H1 (cell line): Measurements from ENCODE around the gene ATP6V1G1. TPM values are rescaled to one million over a fixed set of nuclear protein-coding genes. Genes with fewer than 3 reads are reported as not detected.

ENCODE experiments used
- CTCF ChIA-PET: fragments of 300-600 bp; sonication (Branson Sonifier 250); formaldehyde crosslinking; loops from one replicate; lab custom pipeline; 2021; ENCODE audit not compliant: partially characterized antibody; lab: Charles Lee
- POLR2A ChIA-PET: fragments of 300-600 bp; sonication (Branson Sonifier 250); formaldehyde crosslinking; loops from one replicate; lab custom pipeline; 2021; ENCODE audit warnings: inconsistent platforms; ENCODE audit not compliant: partially characterized antibody; lab: Charles Lee
- DNase-seq, 2 experiments: peaks; one replicate each; pipeline versions ENCODE4 v3.0.0 to v3.0.0-alpha.2; 2010 to 2022; ENCODE audit warnings: low spot score in 2 of 2, low read depth in 1 of 2, mixed read lengths in 1 of 2
- FAIRE-seq: peaks from 2 replicates; lab custom pipeline; 2011; peaks lifted over from hg19 to GRCh38; lab: Jason Lieb, UNC
- H2AFZ ChIP-seq: 2 replicates; pipeline ENCODE4 v1.8.1; 2012; ENCODE audit warnings: low read length, inconsistent platforms
- H2AK5ac ChIP-seq: 2 replicates; pipeline ENCODE4 v1.6.1; 2013; ENCODE audit warnings: low read depth, low read length
- H2BK120ac ChIP-seq: replicated peaks from 2 replicates; pipeline ENCODE3; 2013; ENCODE audit warnings: low read depth, low read length, inconsistent platforms
- H2BK12ac ChIP-seq: 2 replicates; pipeline ENCODE4 v1.6.1; 2013; ENCODE audit warnings: low read depth, low read length
- H2BK15ac ChIP-seq: 2 replicates; pipeline ENCODE4 v1.6.1; 2013; ENCODE audit warnings: low read length
- H2BK20ac ChIP-seq: 2 replicates; pipeline ENCODE4 v1.6.1; 2013; ENCODE audit warnings: low read length
- H2BK5ac ChIP-seq: 2 replicates; pipeline ENCODE4 v1.6.1; 2013; ENCODE audit warnings: low read depth, low read length
- H3K14ac ChIP-seq: 2 replicates; pipeline ENCODE4 v1.6.1; 2013; ENCODE audit warnings: inconsistent platforms; ENCODE audit not compliant: insufficient read length
- H3K18ac ChIP-seq: 2 replicates; pipeline ENCODE4 v1.6.1; 2013; ENCODE audit warnings: low read length; ENCODE audit errors: extremely low read depth
- H3K23ac ChIP-seq: 2 replicates; pipeline ENCODE4 v1.6.1; 2013; ENCODE audit warnings: inconsistent platforms; ENCODE audit not compliant: insufficient read length
- H3K23me2 ChIP-seq: 2 replicates; pipeline ENCODE4 v1.6.1; 2013; ENCODE audit warnings: low read depth, low read length
- H3K27ac ChIP-seq: 2 replicates; pipeline ENCODE4 v1.6.1; 2011; ENCODE audit warnings: low read depth, low read length, inconsistent platforms
- H3K27me3 ChIP-seq, 4 experiments: replicated peaks in 1 of 4; 1 replicate in 1 of 4; 2 replicates in 3 of 4; pipeline versions ENCODE4 v1.6.1 to v1.8.1; 2011 to 2013; ENCODE audit warnings: low read length in 3 of 4, mild to moderate bottlenecking in 3 of 4, inconsistent platforms in 2 of 4, mixed read lengths in 2 of 4, moderate library complexity in 1 of 4; ENCODE audit not compliant: control insufficient read depth in 3 of 4, insufficient read depth in 3 of 4; ENCODE audit errors: extremely low read depth in 1 of 4
- H3K36me3 ChIP-seq, 4 experiments: 2 replicates each; pipeline versions ENCODE4 v1.6.1 to v1.8.1; 2011 to 2013; ENCODE audit warnings: mild to moderate bottlenecking in 4 of 4, low read length in 3 of 4, moderate library complexity in 2 of 4, control low read depth in 1 of 4, inconsistent platforms in 1 of 4; ENCODE audit not compliant: insufficient read depth in 4 of 4, control insufficient read depth in 2 of 4
- H3K4ac ChIP-seq: replicated peaks from 2 replicates; pipeline ENCODE3; 2013; ENCODE audit warnings: low read length, low read depth, mixed read lengths, inconsistent platforms; ENCODE audit not compliant: insufficient read length
- H3K4me1 ChIP-seq, 4 experiments: replicated peaks in 1 of 4; 1 replicate in 1 of 4; 2 replicates in 3 of 4; pipeline versions ENCODE4 v1.6.1 to v1.8.1; 2011 to 2013; ENCODE audit warnings: low read length in 3 of 4, inconsistent platforms in 2 of 4, mixed read lengths in 1 of 4; ENCODE audit not compliant: insufficient read depth in 4 of 4, control insufficient read depth in 3 of 4
- H3K4me2 ChIP-seq, 2 experiments: 2 replicates each; pipeline versions ENCODE4 v1.6.1 to v1.8.1; 2011 to 2013; ENCODE audit warnings: low read depth in 2 of 2, low read length in 2 of 2, control low read depth in 1 of 2, inconsistent platforms in 1 of 2, mild to moderate bottlenecking in 1 of 2; ENCODE audit not compliant: insufficient read depth in 1 of 2
- H3K4me3 ChIP-seq, 4 experiments: fragments of 200-600, 300-600 bp in 1 of 4; sonication (generic), shearing (Covaris generic), sonication (Bioruptor Twin) in 1 of 4; 2 replicates each; pipeline versions ENCODE4 v1.5.1 to v1.8.1; 2011 to 2016; ENCODE audit warnings: low read length in 4 of 4, low read depth in 3 of 4, control low read depth in 2 of 4, inconsistent platforms in 2 of 4, mild to moderate bottlenecking in 2 of 4, mixed read lengths in 1 of 4, moderate library complexity in 1 of 4; ENCODE audit not compliant: insufficient read depth in 2 of 4; ENCODE audit errors: extremely low read depth in 1 of 4
- H3K56ac ChIP-seq: replicated peaks from 2 replicates; pipeline ENCODE3; 2013; ENCODE audit warnings: low read depth, mild to moderate bottlenecking, mixed read lengths, low read length, inconsistent platforms; ENCODE audit not compliant: insufficient read length
- H3K79me1 ChIP-seq: 2 replicates; pipeline ENCODE4 v1.6.1; 2013; ENCODE audit warnings: low read depth, low read length, control low read depth
- H3K79me2 ChIP-seq, 2 experiments: 2 replicates each; pipeline versions ENCODE4 v1.6.1 to v1.8.1; 2012 to 2013; ENCODE audit warnings: low read length in 2 of 2, mild to moderate bottlenecking in 2 of 2, inconsistent platforms in 1 of 2; ENCODE audit not compliant: insufficient read depth in 2 of 2, control insufficient read depth in 1 of 2
- H3K9ac ChIP-seq, 4 experiments: replicated peaks in 1 of 4; 1 replicate in 1 of 4; 2 replicates in 3 of 4; pipeline versions ENCODE4 v1.6.1 to v1.8.1; 2011 to 2013; ENCODE audit warnings: low read depth in 3 of 4, low read length in 3 of 4, control low read depth in 2 of 4, mild to moderate bottlenecking in 2 of 4, moderate library complexity in 2 of 4, inconsistent platforms in 1 of 4; ENCODE audit errors: extremely low read depth in 1 of 4
- H3K9me3 ChIP-seq, 2 experiments: 2 replicates each; pipeline versions ENCODE4 v1.6.1 to v1.8.1; 2012 to 2013; ENCODE audit warnings: mild to moderate bottlenecking in 2 of 2, moderate library complexity in 2 of 2, control low read depth in 1 of 2, inconsistent platforms in 1 of 2, low read depth in 1 of 2, low read length in 1 of 2, mixed read lengths in 1 of 2; ENCODE audit not compliant: insufficient read depth in 2 of 2
- H4K20me1 ChIP-seq, 2 experiments: replicated peaks in 1 of 2; 2 replicates each; pipeline versions ENCODE3 to v1.8.1; 2011 to 2013; ENCODE audit warnings: inconsistent platforms in 2 of 2, low read length in 2 of 2, mild to moderate bottlenecking in 1 of 2; ENCODE audit not compliant: insufficient read depth in 2 of 2, control insufficient read depth in 1 of 2
- H4K5ac ChIP-seq: 2 replicates; pipeline ENCODE4 v1.6.1; 2013; ENCODE audit warnings: low read length, low read depth, mixed read lengths, inconsistent platforms; ENCODE audit not compliant: insufficient read length
- H4K8ac ChIP-seq: 2 replicates; pipeline ENCODE4 v1.8.0; 2013; ENCODE audit warnings: mild to moderate bottlenecking, moderate library complexity, low read length, inconsistent platforms; ENCODE audit not compliant: insufficient read depth; ENCODE audit errors: extremely low read depth
- H4K91ac ChIP-seq: replicated peaks from 2 replicates; pipeline ENCODE3; 2013; ENCODE audit warnings: low read length, mixed read lengths, inconsistent platforms; ENCODE audit not compliant: insufficient read length
- ASH2L ChIP-seq: fragments of 200-600, 300-600 bp; sonication (generic); IDR thresholded peaks from one replicate; pipeline ENCODE4 v1.7.1; 2017; ENCODE audit warnings: low read length
- BCL11A ChIP-seq, 2 experiments: IDR thresholded peaks; one replicate each; pipeline ENCODE4 v1.6.1; 2011; ENCODE audit warnings: low read depth in 2 of 2, low read length in 2 of 2, mild to moderate bottlenecking in 2 of 2
- BRCA1 ChIP-seq: IDR thresholded peaks from 2 replicates; pipeline ENCODE4 v1.6.1; 2012; ENCODE audit warnings: low read depth, low read length, improper control_type of control experiment
- EGR1 ChIP-seq: IDR thresholded peaks from 2 replicates; pipeline ENCODE4 v1.6.1; 2011; ENCODE audit warnings: low read depth, low read length, borderline replicate concordance
- PHF8 ChIP-seq: fragments of 200-600 bp; sonication (generic); conservative IDR thresholded peaks from 2 replicates; pipeline ENCODE4 v1.7.1; 2012; ENCODE audit warnings: low read depth, mild to moderate bottlenecking, inconsistent platforms, low read length, moderate library complexity
- WGBS, 2 experiments: shearing (Covaris generic) in 1 of 2; methylation state at CpG; one replicate each; pipeline versions ENCODE4 v1.1.6 to v1.1.7; 2013 to 2015; ENCODE audit warnings: low lambda C conversion rate in 2 of 2, mixed read lengths in 2 of 2, inconsistent platforms in 1 of 2, low coverage in 1 of 2, missing lambda C conversion rate in 1 of 2; ENCODE audit not compliant: insufficient replicate concordance in 2 of 2, insufficient coverage in 1 of 2, insufficient read length in 1 of 2; ENCODE audit errors: extremely low coverage in 1 of 2, missing lambda C conversion rate in 1 of 2; 5-methylcytosine and 5-hydroxymethylcytosine counted together
- polyA plus RNA-seq, 7 experiments: library from polyadenylated mRNA; depleted of rRNA in 3 of 7; stranded (reverse) in 5 of 7; unstranded in 2 of 7; fragments of >200 nt in 5 of 7; fragments of 200-250 nt in 2 of 7; gene quantifications; 1 replicate in 5 of 7; 2 replicates in 1 of 7; 4 replicates in 1 of 7; pipeline versions ENCODE4 v1.2.1 to v1.2.3, GENCODE V29; 2011 to 2013; ENCODE audit warnings: missing spikeins in 2 of 7, mixed read lengths in 2 of 7
- total RNA-seq: library from RNA; stranded (reverse); fragmentation: NEBNext Ultra II Directional; extraction: Animal tissue kit (Norgen Biotek cat#: 25700); gene quantifications from 2 replicates; pipeline ENCODE4 v1.2.1, GENCODE V29; 2021

ATP6V1G1 gene
- total and polyA plus RNA-seq, 2 of the 8 experiments (the other 6 are each of a cell fraction or from before 2014, with no cell fraction given) = 112 to 124 TPM

DNA sequence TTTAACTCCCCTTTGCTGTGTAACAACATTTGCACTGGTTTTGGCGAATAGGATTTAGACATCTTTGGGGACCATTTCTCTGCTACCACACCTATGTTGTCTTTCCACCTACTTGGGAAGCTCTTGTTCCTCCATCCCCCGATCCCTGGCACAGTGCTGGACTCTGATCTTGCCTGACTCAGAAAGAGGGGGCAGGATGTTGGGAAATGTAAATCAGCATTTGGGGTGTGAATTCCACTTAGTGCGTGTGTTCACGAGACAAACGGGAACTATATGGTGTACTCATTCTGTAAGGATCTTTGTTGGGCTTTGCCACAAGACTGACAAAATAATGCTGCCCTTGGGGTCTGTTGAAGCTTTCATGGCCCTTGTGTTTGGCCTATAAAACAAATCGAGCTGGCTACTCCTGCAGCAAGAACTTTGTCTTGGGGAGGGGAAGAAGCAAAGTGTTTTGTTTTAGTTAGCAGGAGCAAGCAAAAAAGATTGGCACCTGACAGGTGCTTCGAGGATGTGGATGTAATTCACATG is 42.1 kb downstream of the ATP6V1G1 start:
- DNase-seq (no peak), FAIRE-seq (no peak)
- H3K4me3 ChIP-seq = no peak overlapping the region
- no peaks in the 10 kb centered on the region for H3K4me1 ChIP-seq
- H3K56ac ChIP-seq = no peak overlapping the region
- no peak overlapping the region for H2BK5ac ChIP-seq
- H3K4me2 ChIP-seq = no peak overlapping the region
- 95% methylated on average over 7 of the region's 7 CpGs; no CpG with 5 or more reads in 1 of the 2 experiments for WGBS, 2 experiments
- no peak overlapping the region for H4K5ac ChIP-seq
- no peaks in the 10 kb centered on the region for H3K23me2 ChIP-seq
- H2AFZ ChIP-seq = no peak overlapping the region
- no peak overlapping the region for H2BK120ac ChIP-seq
- H2BK15ac ChIP-seq = no peak overlapping the region
- no peaks in the 10 kb centered on the region for H3K9me3 ChIP-seq
- H3K14ac ChIP-seq = no peak overlapping the region
- H3K79me2 ChIP-seq = no peaks in the 10 kb centered on the region
- no peak overlapping the region for H4K91ac ChIP-seq
- H4K8ac ChIP-seq = no peak overlapping the region
- H2BK20ac ChIP-seq = no peak overlapping the region
- H3K79me1 ChIP-seq = no peaks in the 10 kb centered on the region
- H3K27me3 ChIP-seq = no peaks in the 10 kb centered on the region
- H3K36me3 ChIP-seq = 0 out of 8 replicates have a peak, but pooled peaks cover 0 to 3% (median 0%) of the 10 kb centered on the region in 4 experiments
- no peak overlapping the region for H3K9ac ChIP-seq
- no peak overlapping the region for H3K4ac ChIP-seq
- no peaks in the 10 kb centered on the region for H4K20me1 ChIP-seq
- H3K18ac ChIP-seq = no peak overlapping the region
- CTCF ChIA-PET = interaction anchor here (0.6 to 1.5 kb wide), 5 partner anchors 11 to 142 kb away, joined by 3 to 6 read pairs (median 4); no protein-coding TSS in a partner anchor
- H3K27ac ChIP-seq = no peak overlapping the region
- POLR2A ChIA-PET = interaction anchor here (0.6 to 1.4 kb wide), 3 partner anchors 15 to 230 kb away, joined by 3 to 4 read pairs (median 3); partner anchors contain the start of gene TMEM268
- no peak overlapping the region for H2AK5ac ChIP-seq
- no peak overlapping the region for H2BK12ac ChIP-seq
- H3K23ac ChIP-seq = no peak overlapping the region
- TF ChIP-seq ASH2L = no peak
- TF ChIP-seq BCL11A (IDR thresholded peaks at IDR 0.05; ENCODE audit: low read depth in 2 of 2, low read length in 2 of 2) = no peak
- TF ChIP-seq BRCA1 = no peak
- no peak for TF ChIP-seq PHF8
- no peak for TF ChIP-seq EGR1
